ENCODE measurements around the gene ADGRG6.

Gene ADGRG6

GRCh38 chr6:142290851-142291250 is 11.0 kb upstream of the ADGRG6 start:
- DNase-seq (ENCODE audit: low read depth in 4 of 4, low spot score in 1 of 4): no peak

GRCh38 chr6:142291512-142291911 is 10.3 kb upstream of the ADGRG6 start:
- DNase-seq (ENCODE audit: low read depth in 4 of 4, low spot score in 1 of 4): no peak

GRCh38 chr6:142292166-142292924 is 9.5 kb upstream of the ADGRG6 start:
- no peak for DNase-seq (ENCODE audit: low read depth in 4 of 4, low spot score in 1 of 4)

GRCh38 chr6:142293121-142293520 is 8.7 kb upstream of the ADGRG6 start:
- no peak for DNase-seq (ENCODE audit: low read depth in 4 of 4, low spot score in 1 of 4)

- no peak for DNase-seq (ENCODE audit: low read depth in 4 of 4, low spot score in 1 of 4)
Observed at GRCh38 chr6:142294679-142295078, 7.1 kb upstream of the ADGRG6 start.

- no peak for DNase-seq (ENCODE audit: low read depth in 4 of 4, low spot score in 1 of 4)
Observed at GRCh38 chr6:142296975-142297604, 4.7 kb upstream of the ADGRG6 start.

- DNase-seq (ENCODE audit: low read depth in 4 of 4, low spot score in 1 of 4): no peak
Observed at GRCh38 chr6:142297605-142297995, 4.2 kb upstream of the ADGRG6 start.

GRCh38 chr6:142297996-142298753 is 3.6 kb upstream of the ADGRG6 start:
- DNase-seq (ENCODE audit: low read depth in 4 of 4, low spot score in 1 of 4): no peak

GRCh38 chr6:142300302-142300701 is 1.5 kb upstream of the ADGRG6 start:
- no peak for DNase-seq (ENCODE audit: low read depth in 4 of 4, low spot score in 1 of 4)

- peak in 1 of 4 experiments; percentile 3 for DNase-seq (ENCODE audit: low read depth in 4 of 4, low spot score in 1 of 4)
Observed at GRCh38 chr6:142300758-142301650, 803 bp upstream of the ADGRG6 start.

- DNase-seq (ENCODE audit: low read depth in 4 of 4, low spot score in 1 of 4): no peak
Observed at GRCh38 chr6:142302421-142303175, 791 bp downstream of the ADGRG6 start.

- DNase-seq (ENCODE audit: low read depth in 4 of 4, low spot score in 1 of 4): no peak
Observed at GRCh38 chr6:142303176-142303533, 1.3 kb downstream of the ADGRG6 start.

GRCh38 chr6:142304241-142304640 is 2.4 kb downstream of the ADGRG6 start:
- DNase-seq (ENCODE audit: low read depth in 4 of 4, low spot score in 1 of 4): no peak

- no peak for DNase-seq (ENCODE audit: low read depth in 4 of 4, low spot score in 1 of 4)
Observed at GRCh38 chr6:142306736-142307135, 4.9 kb downstream of the ADGRG6 start.

GRCh38 chr6:142307963-142308748 is 6.3 kb downstream of the ADGRG6 start:
- no peak for DNase-seq (ENCODE audit: low read depth in 4 of 4, low spot score in 1 of 4)

- DNase-seq (ENCODE audit: low read depth in 4 of 4, low spot score in 1 of 4): no peak
Observed at GRCh38 chr6:142309426-142309825, 7.6 kb downstream of the ADGRG6 start.

GRCh38 chr6:142313284-142313683 is 11.5 kb downstream of the ADGRG6 start:
- DNase-seq (ENCODE audit: low read depth in 4 of 4, low spot score in 1 of 4): no peak

- DNase-seq (ENCODE audit: low read depth in 4 of 4, low spot score in 1 of 4): no peak
Observed at GRCh38 chr6:142316791-142317368, 15.1 kb downstream of the ADGRG6 start.

- DNase-seq (ENCODE audit: low read depth in 4 of 4, low spot score in 1 of 4): no peak
Observed at GRCh38 chr6:142318714-142319113, 16.9 kb downstream of the ADGRG6 start.

Measured in stimulated activated CD4-positive, alpha-beta T cell treated with anti-CD3 and anti-CD28 coated beads, Interleukin-1b, Interleukin-23, amount 100 ng/mL, for 24 hours (primary cell).